ENCODE results near the gene NDUFS2.
"Not testable (repeated sequence)": the region's sequence is repeated elsewhere in the genome, so short reads cannot be mapped to it uniquely, and the experiment has no call there.

The NDUFS2 gene

GRCh38 chr1:161230762-161231161 lies 28.6 kb downstream of the NDUFS2 start:
- H3K27ac ChIP-seq (ENCODE audit: low read depth, low read length, severe bottlenecking) = no peak overlapping the region
- no peak overlapping the region for H3K4me3 ChIP-seq (ENCODE audit: extremely low read depth, insufficient read depth, low read length, poor library complexity, severe bottlenecking)
- H3K36me3 ChIP-seq (ENCODE audit: control insufficient read depth, insufficient read depth, low read length) = peaks cover 19% of the 10 kb centered on the region
- H3K9me3 ChIP-seq (ENCODE audit: control insufficient read depth, low read length) = no peaks in the 10 kb centered on the region
- 80 to 98% methylated on average over 6 to 7 of the region's 7 CpGs for WGBS, 2 experiments (ENCODE audit: insufficient coverage in 2 of 2)
- peaks cover 10% of the 10 kb centered on the region for H3K4me1 ChIP-seq (ENCODE audit: control insufficient read depth, insufficient read depth, low read length, poor library complexity, severe bottlenecking)

GRCh38 chr1:161233102-161233501 lies 30.9 kb downstream of the NDUFS2 start:
- WGBS, 2 experiments (ENCODE audit: insufficient coverage in 2 of 2) = 88 to 91% methylated on average over 8 of the region's 9 CpGs
- H3K4me1 ChIP-seq (ENCODE audit: control insufficient read depth, insufficient read depth, low read length, poor library complexity, severe bottlenecking) = no peaks in the 10 kb centered on the region
- no peaks in the 10 kb centered on the region for H3K9me3 ChIP-seq (ENCODE audit: control insufficient read depth, low read length)
- H3K27ac ChIP-seq (ENCODE audit: low read depth, low read length, severe bottlenecking) = no peak overlapping the region
- H3K36me3 ChIP-seq (ENCODE audit: control insufficient read depth, insufficient read depth, low read length) = peaks cover 18% of the 10 kb centered on the region
- no peak overlapping the region for H3K4me3 ChIP-seq (ENCODE audit: extremely low read depth, insufficient read depth, low read length, poor library complexity, severe bottlenecking)

DNA sequence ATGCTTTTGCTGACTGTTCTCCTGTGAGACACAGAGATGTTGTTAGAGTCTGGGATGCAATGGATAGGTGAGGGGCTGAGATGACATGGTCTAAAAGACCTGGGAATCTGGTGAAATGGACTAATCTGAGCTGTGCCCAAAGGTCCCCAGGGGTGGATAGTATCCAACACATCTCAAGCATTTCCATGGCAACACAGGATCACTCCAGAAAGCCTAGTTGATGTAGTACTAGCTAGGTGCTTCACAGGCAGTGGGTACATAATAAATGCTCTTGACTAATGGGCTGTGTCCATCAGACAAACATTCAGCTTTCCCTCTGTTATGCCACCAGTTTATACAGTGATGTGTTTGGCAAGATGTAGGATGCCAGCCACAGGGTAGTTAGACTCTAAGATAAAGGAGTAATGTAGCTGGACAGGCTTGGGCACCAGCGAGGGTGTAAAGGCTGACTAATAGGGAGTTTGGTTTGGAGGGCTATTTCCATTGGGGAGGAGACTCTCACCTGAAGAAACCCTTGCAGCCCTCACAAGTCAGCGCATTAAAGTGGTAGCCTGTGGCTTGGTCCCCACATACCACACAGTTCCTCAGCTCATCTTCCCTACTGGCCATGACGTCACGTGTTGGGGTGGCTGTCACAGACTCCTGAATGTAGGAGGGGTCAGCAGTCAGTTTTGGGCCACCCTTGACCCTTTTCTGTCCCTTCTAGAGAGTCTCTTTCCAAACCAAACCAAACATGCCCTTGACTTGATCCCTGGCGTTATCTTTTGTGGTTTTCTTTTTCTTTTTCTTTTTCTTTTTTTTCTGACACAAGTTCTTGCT lies 34.0 kb downstream of the NDUFS2 start:
- no peak overlapping the region for H3K4me3 ChIP-seq (ENCODE audit: extremely low read depth, insufficient read depth, low read length, poor library complexity, severe bottlenecking)
- H3K27ac ChIP-seq (ENCODE audit: low read depth, low read length, severe bottlenecking) = no peak overlapping the region
- no peaks in the 10 kb centered on the region for H3K4me1 ChIP-seq (ENCODE audit: control insufficient read depth, insufficient read depth, low read length, poor library complexity, severe bottlenecking)
- H3K9me3 ChIP-seq (ENCODE audit: control insufficient read depth, low read length) = no peaks in the 10 kb centered on the region
- WGBS, 2 experiments (ENCODE audit: insufficient coverage in 2 of 2) = 86 to 100% methylated on average over 1 to 5 of the region's 5 CpGs
- no peaks in the 10 kb centered on the region for H3K36me3 ChIP-seq (ENCODE audit: control insufficient read depth, insufficient read depth, low read length)

- H3K9me3 ChIP-seq (ENCODE audit: control insufficient read depth, low read length) = no peaks in the 10 kb centered on the region
- no peaks in the 10 kb centered on the region for H3K4me1 ChIP-seq (ENCODE audit: control insufficient read depth, insufficient read depth, low read length, poor library complexity, severe bottlenecking)
- no peaks in the 10 kb centered on the region for H3K36me3 ChIP-seq (ENCODE audit: control insufficient read depth, insufficient read depth, low read length)
- no peak within 1 kb of the TSS for H3K4me3 ChIP-seq (ENCODE audit: extremely low read depth, insufficient read depth, low read length, poor library complexity, severe bottlenecking)
- WGBS, 2 experiments (ENCODE audit: insufficient coverage in 2 of 2) = 65 to 76% methylated on average over 3 of the region's 4 CpGs
- no peak within 1 kb of the TSS for H3K27ac ChIP-seq (ENCODE audit: low read depth, low read length, severe bottlenecking)
These were observed 35.9 kb downstream of the NDUFS2 start, which contains the start of gene NR1I3 for GRCh38 chr1:161238039-161238473. Gene NR1I3 (minus strand): TSS chr1:161238203. CDS start chr1:161236565, 1,638 bp downstream.

DNA sequence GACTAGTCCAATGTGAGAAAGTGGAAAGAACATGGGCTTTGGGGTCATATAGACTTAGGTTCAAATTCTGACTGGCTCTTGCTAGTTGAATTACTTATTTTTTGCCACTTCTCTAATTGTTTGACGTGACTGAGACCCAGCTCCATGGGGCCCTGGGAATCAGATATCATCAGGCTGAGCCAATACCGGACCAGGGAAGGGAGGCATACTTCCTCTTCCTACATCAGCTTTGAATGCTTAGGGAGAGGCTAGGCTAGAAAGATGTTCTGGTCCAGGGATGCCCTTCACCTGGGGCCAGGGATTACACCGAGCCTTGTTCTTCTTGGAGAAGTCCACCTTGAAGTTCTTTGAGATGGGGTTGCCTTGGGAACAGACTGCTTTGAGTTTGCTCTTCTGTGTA lies 39.5 kb downstream of the NDUFS2 start:
- no peak overlapping the region for H3K4me3 ChIP-seq (ENCODE audit: extremely low read depth, insufficient read depth, low read length, poor library complexity, severe bottlenecking)
- no peaks in the 10 kb centered on the region for H3K36me3 ChIP-seq (ENCODE audit: control insufficient read depth, insufficient read depth, low read length)
- no peaks in the 10 kb centered on the region for H3K4me1 ChIP-seq (ENCODE audit: control insufficient read depth, insufficient read depth, low read length, poor library complexity, severe bottlenecking)
- no peaks in the 10 kb centered on the region for H3K9me3 ChIP-seq (ENCODE audit: control insufficient read depth, low read length)
- no peak overlapping the region for H3K27ac ChIP-seq (ENCODE audit: low read depth, low read length, severe bottlenecking)
- WGBS, 2 experiments (ENCODE audit: insufficient coverage in 2 of 2) = 60 to 88% methylated on average over 3 of the region's 3 CpGs

GRCh38 chr1:161242313-161242712 lies 40.1 kb downstream of the NDUFS2 start:
- WGBS, 2 experiments (ENCODE audit: insufficient coverage in 2 of 2) = 82 to 83% methylated on average over 1 of the region's 2 CpGs
- no peak overlapping the region for H3K4me3 ChIP-seq (ENCODE audit: extremely low read depth, insufficient read depth, low read length, poor library complexity, severe bottlenecking)
- no peaks in the 10 kb centered on the region for H3K4me1 ChIP-seq (ENCODE audit: control insufficient read depth, insufficient read depth, low read length, poor library complexity, severe bottlenecking)
- H3K9me3 ChIP-seq (ENCODE audit: control insufficient read depth, low read length) = no peaks in the 10 kb centered on the region
- no peaks in the 10 kb centered on the region for H3K36me3 ChIP-seq (ENCODE audit: control insufficient read depth, insufficient read depth, low read length)
- H3K27ac ChIP-seq (ENCODE audit: low read depth, low read length, severe bottlenecking) = no peak overlapping the region

- no peak overlapping the region for H3K27ac ChIP-seq (ENCODE audit: low read depth, low read length, severe bottlenecking)
These were observed 42.7 kb downstream of the NDUFS2 start for GRCh38 chr1:161244888-161245287.

GRCh38 chr1:161250100-161250499 lies 47.9 kb downstream of the NDUFS2 start:
- not testable (repeated sequence) for H3K9me3 ChIP-seq (ENCODE audit: control insufficient read depth, low read length); H3K36me3 ChIP-seq (ENCODE audit: control insufficient read depth, insufficient read depth, low read length); H3K4me1 ChIP-seq (ENCODE audit: control insufficient read depth, insufficient read depth, low read length, poor library complexity, severe bottlenecking); H3K27ac ChIP-seq (ENCODE audit: low read depth, low read length, severe bottlenecking); H3K4me3 ChIP-seq (ENCODE audit: extremely low read depth, insufficient read depth, low read length, poor library complexity, severe bottlenecking)
- WGBS, 2 experiments (ENCODE audit: insufficient coverage in 2 of 2) = 87 to 98% methylated on average over 5 of the region's 5 CpGs

More at GRCh38 chr1:161244888-161245287, 42.7 kb downstream of the NDUFS2 start:
- H3K4me3 ChIP-seq (ENCODE audit: extremely low read depth, insufficient read depth, low read length, poor library complexity, severe bottlenecking) = no peak overlapping the region
- 87 to 90% methylated on average over 4 of the region's 4 CpGs for WGBS, 2 experiments (ENCODE audit: insufficient coverage in 2 of 2)
- no peaks in the 10 kb centered on the region for H3K36me3 ChIP-seq (ENCODE audit: control insufficient read depth, insufficient read depth, low read length)
- H3K9me3 ChIP-seq (ENCODE audit: control insufficient read depth, low read length) = no peaks in the 10 kb centered on the region
- no peaks in the 10 kb centered on the region for H3K4me1 ChIP-seq (ENCODE audit: control insufficient read depth, insufficient read depth, low read length, poor library complexity, severe bottlenecking)

- Histone ChIP-seq H3K36me3 (ENCODE audit: control insufficient read depth, insufficient read depth, low read length) (no peaks in the 10 kb centered on the region), H3K4me3 (ENCODE audit: extremely low read depth, insufficient read depth, low read length, poor library complexity, severe bottlenecking) (no peak overlapping the region), H3K27ac (ENCODE audit: low read depth, low read length, severe bottlenecking) (no peak overlapping the region), H3K9me3 (ENCODE audit: control insufficient read depth, low read length) (no peaks in the 10 kb centered on the region), H3K4me1 (ENCODE audit: control insufficient read depth, insufficient read depth, low read length, poor library complexity, severe bottlenecking) (no peaks in the 10 kb centered on the region)
- 67 to 79% methylated on average over 5 to 7 of the region's 7 CpGs for WGBS, 2 experiments (ENCODE audit: insufficient coverage in 2 of 2)
These were observed 48.7 kb downstream of the NDUFS2 start for GRCh38 chr1:161250829-161251228.

GRCh38 chr1:161251579-161251978 lies 49.4 kb downstream of the NDUFS2 start:
- no peak overlapping the region for H3K27ac ChIP-seq (ENCODE audit: low read depth, low read length, severe bottlenecking)
- no peaks in the 10 kb centered on the region for H3K4me1 ChIP-seq (ENCODE audit: control insufficient read depth, insufficient read depth, low read length, poor library complexity, severe bottlenecking)
- H3K9me3 ChIP-seq (ENCODE audit: control insufficient read depth, low read length) = peaks cover under 1% of the 10 kb centered on the region
- 95 to 96% methylated on average over 6 to 8 of the region's 8 CpGs for WGBS, 2 experiments (ENCODE audit: insufficient coverage in 2 of 2)
- no peaks in the 10 kb centered on the region for H3K36me3 ChIP-seq (ENCODE audit: control insufficient read depth, insufficient read depth, low read length)
- no peak overlapping the region for H3K4me3 ChIP-seq (ENCODE audit: extremely low read depth, insufficient read depth, low read length, poor library complexity, severe bottlenecking)

- peaks cover 11% of the 10 kb centered on the region for H3K9me3 ChIP-seq (ENCODE audit: control insufficient read depth, low read length)
- WGBS, 2 experiments (ENCODE audit: insufficient coverage in 2 of 2) = 94% methylated on average over 2 to 3 of the region's 5 CpGs
- H3K4me3 ChIP-seq (ENCODE audit: extremely low read depth, insufficient read depth, low read length, poor library complexity, severe bottlenecking); H3K27ac ChIP-seq (ENCODE audit: low read depth, low read length, severe bottlenecking); H3K36me3 ChIP-seq (ENCODE audit: control insufficient read depth, insufficient read depth, low read length); H3K4me1 ChIP-seq (ENCODE audit: control insufficient read depth, insufficient read depth, low read length, poor library complexity, severe bottlenecking): not testable (repeated sequence)
These were observed 53.1 kb downstream of the NDUFS2 start for GRCh38 chr1:161255302-161255701.
